Esophagus squamous epithelium (tissue), 4 donors: ENCODE measurements around the gene FREY1.
"Not testable (repeated sequence)": the region's sequence is repeated elsewhere in the genome, so short reads cannot be mapped to it uniquely, and the experiment has no call there.

Experiments used
- CTCF ChIP-seq, 6 experiments: fragments of 450-650 bp in 4 of 6; fragments of 200-600 bp in 2 of 6; sonication (generic) in 2 of 6; IDR thresholded peaks; one replicate each; pipeline ENCODE4 v1.5.1; 2016 to 2019; ENCODE audit warnings: antibody characterized with exemption in 6 of 6, mild to moderate bottlenecking in 4 of 6, moderate library complexity in 4 of 6
- POLR2A ChIP-seq, 4 donors: fragments of 450-650 bp; IDR thresholded peaks; one replicate each; pipeline ENCODE4 v1.6.1; 2017; ENCODE audit warnings: antibody characterized with exemption in 4 of 4, mild to moderate bottlenecking in 4 of 4, moderate library complexity in 3 of 4

- not testable (repeated sequence) for TF ChIP-seq CTCF (IDR thresholded peaks at IDR 0.05)
- TF ChIP-seq POLR2A (IDR thresholded peaks at IDR 0.05) = peak in 1 of 4 donors; percentile 20
Observed at GRCh38 chr11:45900175-45900800, 6.8 kb downstream of the FREY1 start.
